ENCODE results near the gene PLAC1.

Gene PLAC1

GRCh38 chrX:134658002-134658759 is at the start of gene PLAC1:
PLAC1 (minus strand) TSS chrX:134658471; CDS start chrX:134566682, 91,789 bp downstream.
- no peak for DNase-seq (ENCODE audit: low read depth in 3 of 3)

DNA sequence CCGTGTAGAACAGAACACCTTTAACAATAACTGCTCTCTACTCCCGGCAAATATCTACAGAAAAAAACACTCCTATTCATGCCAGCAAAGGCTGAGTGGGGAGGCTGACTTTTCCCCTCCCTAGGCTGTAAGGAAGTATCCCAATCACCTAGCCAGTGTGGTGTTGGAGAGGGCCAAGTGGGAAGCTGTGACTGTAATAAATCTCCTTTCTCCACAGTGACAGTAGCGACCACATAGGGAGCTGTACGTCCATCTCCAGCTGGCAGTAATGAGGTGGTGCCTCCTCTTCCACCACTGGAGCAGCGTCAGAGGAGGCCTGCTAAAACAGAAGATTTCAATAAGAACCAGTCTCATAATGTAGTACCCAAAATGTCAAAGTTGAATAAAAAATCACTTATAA is 47.9 kb upstream of the PLAC1 start:
- no peak for DNase-seq (ENCODE audit: low read depth in 3 of 3)

DNA sequence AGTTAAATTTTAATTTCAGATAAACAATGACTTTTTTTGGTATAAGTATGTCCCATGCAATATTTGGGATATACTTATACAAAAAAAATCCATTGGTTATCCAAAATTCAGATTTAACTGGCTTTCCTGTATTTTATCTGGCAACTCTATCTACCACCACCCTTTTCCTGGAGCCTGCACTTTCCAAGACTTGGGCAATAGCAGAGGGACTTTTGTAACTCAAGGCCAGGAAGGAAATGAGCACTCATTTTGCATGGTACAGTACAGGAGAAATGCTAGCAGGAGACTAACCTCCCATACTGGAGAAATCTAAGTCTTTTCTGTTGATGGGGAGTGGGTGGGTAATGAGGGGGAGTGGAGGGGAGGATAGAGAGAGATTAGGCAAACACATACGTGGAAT is 37.7 kb upstream of the PLAC1 start:
- no peak for DNase-seq (ENCODE audit: low read depth in 3 of 3)

DNA sequence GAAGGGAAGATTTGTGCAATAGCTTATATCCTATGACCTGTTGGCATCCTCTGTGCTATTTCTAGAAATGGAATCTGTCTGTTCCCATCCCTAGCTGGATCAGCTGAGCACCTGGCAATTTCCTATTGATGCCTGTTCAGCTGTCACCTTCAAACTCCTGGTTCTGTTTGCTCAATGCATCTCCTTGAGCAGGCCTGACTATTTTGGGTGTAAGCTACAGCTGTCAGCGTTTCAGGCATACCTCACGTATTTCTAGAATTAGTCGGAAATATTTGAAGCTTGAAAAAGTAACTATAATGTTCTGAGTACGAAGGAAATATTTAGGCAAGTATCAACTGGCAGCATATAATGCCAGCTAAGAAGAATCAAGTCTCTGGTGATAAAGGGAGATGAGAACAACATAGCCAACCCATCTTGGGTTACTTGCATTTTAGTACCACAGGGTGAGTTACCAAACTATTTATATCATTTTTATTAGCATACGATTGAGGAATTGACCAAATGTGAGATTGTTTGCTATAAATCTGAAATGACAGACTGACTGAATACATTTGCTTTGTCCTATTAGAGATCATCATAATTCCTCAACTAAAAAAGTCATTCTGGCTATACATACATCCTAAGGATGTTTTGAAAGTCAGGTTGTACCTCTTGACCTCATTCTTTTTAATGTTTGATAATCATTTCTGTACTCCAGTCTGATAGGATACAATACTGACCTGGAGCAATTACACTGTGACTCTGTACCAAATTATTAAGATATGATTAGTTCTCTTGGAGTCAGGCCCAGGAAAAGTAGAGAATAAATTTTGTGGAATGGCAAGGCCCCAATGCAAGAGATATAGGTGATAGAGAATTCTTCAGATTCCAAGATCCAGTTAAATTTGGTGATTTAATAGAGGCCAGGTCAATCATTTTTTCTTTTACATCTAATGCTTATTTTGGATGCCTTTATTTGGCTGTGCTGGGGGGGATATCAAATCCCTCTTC is 36.4 kb upstream of the PLAC1 start:
- DNase-seq (ENCODE audit: low read depth in 3 of 3) = no peak

DNA sequence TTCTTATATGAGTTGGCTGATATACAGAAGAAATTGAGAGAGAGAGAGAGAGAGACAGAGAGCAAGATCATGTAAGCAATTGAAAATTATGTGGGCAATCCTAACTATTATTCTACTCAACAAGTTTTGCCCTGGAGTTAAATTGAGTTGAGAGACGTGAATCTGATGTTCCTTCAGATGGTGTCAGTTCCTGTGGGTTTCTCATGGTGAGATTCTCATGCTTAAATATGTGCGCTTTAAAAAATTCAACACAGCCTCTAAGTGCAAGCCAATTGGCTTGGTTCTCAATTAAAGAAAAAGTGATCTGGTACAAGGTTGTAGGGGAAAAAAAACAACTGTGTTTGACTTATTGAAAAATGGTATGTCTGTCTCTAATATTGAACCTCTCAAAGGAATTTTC is 35.4 kb upstream of the PLAC1 start:
- no peak for DNase-seq (ENCODE audit: low read depth in 3 of 3)

DNA sequence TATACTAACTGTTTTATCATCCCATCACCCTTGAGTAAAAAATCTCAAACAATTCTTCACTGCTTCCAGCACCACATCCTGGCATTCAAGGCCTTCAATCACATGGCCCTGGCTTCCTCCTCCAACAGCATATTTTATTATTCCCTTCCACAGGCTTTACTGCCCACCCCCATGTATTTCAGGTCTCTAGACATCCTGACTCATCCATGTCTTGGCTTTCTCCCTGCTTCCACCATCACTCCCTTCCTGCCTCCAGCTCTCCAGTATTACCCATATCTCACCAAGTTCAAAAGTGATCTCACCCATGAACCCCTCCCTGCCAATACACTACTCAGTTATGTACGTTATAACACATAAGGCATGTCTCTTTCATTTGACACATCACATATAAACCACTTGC is 34.7 kb upstream of the PLAC1 start:
- DNase-seq (ENCODE audit: low read depth in 3 of 3) = no peak

DNA sequence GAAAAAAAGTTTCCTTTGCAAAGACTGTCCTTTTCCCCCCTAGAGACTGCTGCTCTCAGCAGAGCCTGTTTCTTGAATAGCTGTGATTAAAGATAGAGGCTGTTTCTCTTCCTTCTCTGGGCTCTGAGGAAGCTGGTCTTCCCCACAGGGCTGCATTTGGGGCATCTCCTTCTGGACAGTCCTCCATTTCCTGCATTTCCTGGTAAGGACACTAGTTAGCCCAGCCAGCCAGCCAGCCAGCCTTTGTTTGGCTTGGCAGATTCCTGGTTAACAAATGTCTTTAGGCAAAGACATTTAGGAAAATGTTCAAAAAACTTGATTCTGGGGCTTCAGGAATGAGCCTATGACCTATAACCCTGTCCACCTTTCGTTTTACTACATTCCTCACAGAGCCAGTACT is 34.0 kb upstream of the PLAC1 start:
- no peak for DNase-seq (ENCODE audit: low read depth in 3 of 3)

DNA sequence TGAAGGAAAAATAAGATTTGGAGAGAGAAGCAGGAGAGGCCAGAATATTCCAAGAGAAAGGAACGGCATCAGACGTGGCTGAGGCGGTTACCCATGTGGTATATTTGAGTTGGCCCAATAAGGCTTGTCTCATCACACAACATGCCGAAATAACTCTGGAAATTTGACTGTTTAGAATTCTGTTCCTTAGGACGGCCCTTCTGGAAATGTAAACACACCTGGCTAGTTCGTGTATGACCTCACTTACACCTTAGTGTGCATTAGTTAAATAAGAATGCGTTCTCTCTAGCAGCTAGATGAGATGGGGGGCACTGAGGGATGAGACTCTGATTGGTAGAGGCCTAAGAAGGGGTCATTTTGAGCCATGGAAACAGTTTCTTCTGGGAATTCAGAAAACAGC is 33.2 kb upstream of the PLAC1 start:
- no peak for DNase-seq (ENCODE audit: low read depth in 3 of 3)

DNA sequence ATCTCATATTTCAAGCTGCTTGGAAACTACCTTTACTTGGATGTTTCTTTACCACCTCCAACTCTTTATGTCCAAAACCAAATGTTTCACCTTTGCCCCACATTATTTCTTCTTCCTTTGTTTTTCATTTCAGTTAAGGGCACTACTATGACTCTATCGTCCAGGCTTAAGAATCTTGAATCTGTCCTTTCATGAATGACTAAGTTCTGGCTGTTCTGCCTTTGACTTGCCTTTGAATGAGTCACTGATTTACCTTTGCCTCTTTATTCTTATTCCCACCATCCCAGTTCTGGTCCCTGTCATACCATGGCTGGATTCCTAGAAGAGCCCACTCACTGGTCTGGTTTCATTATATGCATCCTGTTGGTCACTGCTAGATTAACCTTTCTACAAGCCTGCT is 30.6 kb upstream of the PLAC1 start:
- DNase-seq (ENCODE audit: low read depth in 3 of 3) = no peak

DNA sequence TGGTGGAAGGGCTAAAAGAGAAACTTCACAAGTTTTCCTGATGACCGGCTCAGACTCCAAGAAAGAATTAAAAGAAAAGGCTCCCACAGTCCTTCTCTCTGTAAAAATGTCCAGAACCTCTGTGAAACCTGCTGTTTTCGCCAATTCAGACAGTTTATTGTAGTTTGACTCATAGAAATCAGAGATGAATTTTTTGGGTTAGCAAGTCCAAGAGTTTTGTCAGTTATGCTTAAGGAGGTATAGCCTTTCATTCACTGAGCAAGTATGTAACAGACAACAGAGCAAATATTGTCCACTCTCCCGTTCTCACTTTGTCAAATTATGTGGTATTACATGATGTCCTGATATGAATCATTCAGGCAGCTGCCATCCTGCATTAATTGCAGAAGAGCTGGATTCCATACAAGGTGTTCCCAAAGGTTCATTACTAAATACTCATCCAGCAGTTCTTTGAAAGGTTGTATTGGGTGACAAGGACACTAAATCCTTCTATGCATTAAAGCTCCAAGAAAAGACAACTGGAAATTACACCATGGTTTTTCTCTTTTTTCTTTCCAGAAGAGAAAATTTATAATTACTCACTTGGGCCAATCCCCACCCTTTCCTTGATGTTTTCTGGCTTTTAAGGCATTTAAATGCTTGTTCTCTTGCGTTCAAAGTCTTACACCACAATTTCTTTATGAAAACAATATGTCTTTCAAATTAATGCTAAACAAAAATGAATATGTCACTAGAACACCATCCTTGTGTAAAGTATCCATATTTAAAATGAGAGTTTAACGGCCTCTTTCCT is 30.0 kb upstream of the PLAC1 start:
- no peak for DNase-seq (ENCODE audit: low read depth in 3 of 3)

DNA sequence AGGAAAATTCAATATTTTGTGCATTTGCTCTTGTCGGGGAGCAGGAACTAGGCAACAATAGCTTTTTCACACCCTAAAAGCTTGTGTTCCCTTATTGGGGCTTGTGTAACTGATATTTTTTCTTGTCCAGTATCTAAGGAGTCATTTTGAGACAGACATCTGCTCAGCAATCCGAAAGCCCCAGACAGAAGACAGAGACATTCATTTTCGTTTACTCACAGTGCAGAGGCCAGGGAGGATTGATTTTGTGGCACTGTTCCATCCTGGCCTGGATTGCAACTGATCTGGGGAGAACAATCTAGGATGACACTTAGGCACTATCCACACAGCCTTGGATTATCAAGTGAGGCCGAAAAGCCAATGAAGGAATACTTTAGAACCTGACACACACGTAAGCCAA is 27.4 kb upstream of the PLAC1 start:
- no peak for DNase-seq (ENCODE audit: low read depth in 3 of 3)

DNA sequence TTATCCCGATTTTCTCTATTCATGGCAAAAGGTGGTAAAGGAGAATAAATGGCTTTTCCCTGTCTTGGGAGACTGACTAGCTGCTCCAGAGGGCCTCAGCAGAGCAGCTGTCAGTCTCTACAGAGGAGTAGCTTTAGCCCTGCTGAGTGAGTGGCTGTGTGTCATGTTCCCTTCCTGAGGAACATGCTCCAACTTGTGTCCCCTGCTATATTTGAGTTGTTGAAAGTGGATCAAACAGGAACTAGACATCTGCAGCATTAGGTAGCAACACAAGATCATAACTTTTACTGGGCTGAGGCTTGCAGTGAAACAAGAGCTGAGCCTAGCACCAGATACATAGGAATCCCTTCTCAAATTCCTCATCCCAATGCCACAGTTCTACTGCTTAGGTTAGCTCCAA is 26.7 kb upstream of the PLAC1 start:
- DNase-seq (ENCODE audit: low read depth in 3 of 3) = no peak

GRCh38 chrX:134683351-134684005 is 25.2 kb upstream of the PLAC1 start:
- DNase-seq (ENCODE audit: low read depth in 3 of 3) = no peak

DNA sequence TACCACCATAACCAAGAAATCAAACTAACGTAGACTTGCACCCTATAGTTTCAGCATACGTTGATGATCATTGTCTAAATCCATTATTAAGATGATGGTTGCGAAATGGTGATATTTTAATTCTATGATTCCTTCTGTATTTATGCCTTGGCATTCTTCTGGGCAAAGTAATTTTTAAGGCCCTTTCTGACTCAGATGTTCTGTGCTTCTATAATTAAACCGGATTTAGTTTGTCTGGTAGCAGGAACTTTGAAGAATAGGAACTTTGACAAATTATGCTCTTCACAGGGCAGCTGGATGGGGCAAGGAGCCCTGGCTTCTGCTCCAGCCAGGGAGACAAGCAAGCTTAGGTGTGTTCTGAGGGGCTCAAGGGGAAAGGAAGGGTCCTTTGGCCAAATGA is 23.8 kb upstream of the PLAC1 start:
- no peak for DNase-seq (ENCODE audit: low read depth in 3 of 3)

DNA sequence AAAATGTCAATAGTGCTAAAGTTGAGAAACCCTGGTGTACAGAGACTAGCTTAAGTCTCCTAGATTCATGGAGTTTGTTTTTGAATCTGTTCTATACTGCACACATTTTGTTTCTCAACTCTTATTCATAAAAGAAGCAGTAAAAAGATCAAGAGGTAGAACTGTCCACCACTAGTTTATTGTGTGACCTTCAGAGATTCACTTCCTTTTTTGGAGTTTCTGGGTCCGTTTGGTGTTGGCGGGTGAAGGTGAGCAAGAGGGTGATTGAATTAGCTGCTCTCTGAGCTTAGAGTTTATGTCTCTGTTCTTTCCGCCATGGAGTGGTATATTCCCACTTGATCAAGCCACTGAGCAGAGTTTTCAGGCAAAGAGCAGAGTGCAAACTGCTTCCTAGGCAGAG is 21.4 kb upstream of the PLAC1 start:
- DNase-seq (ENCODE audit: low read depth in 3 of 3) = no peak

DNA sequence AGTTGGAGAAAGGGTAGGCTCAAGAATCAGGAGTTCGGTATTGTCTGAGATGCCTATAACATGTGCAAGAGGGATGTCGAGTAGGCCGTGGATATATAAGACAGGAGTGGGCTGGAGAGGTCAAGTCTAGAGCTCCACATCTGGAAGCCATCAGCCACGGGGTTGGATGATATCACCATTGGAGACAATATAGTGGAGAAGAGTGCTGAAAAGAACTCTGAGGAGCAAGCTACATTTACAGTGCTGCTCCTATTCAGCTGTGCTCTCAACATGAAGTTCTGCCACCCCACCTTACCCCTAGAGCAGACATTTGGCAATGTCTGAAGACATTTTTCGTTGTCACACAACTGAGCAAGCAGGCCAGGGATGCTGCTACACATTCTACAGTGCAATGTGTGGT is 20.9 kb upstream of the PLAC1 start:
- DNase-seq (ENCODE audit: low read depth in 3 of 3) = no peak

DNA sequence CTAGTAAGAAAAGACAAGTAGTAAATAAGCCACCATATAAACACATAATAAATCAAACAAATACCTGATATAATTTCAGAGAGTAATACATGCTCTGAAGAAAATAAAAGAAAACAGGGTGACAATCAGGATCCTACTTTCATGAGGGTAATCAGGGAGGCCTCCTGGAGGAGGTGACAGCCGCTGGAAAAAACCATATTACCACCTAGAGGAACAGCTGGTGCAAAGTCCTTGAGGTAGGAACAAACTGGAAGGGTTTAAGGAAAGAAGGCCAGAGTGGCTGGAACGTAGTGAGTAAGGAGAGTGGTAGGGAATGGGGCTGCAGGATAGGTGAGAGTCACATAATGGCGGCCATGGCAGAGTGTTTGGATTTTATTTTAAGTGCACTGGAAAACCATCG is 19.1 kb upstream of the PLAC1 start:
- no peak for DNase-seq (ENCODE audit: low read depth in 3 of 3)

- no peak for DNase-seq (ENCODE audit: low read depth in 3 of 3)
These were observed 18.2 kb upstream of the PLAC1 start for GRCh38 chrX:134676436-134676835.

GRCh38 chrX:134673123-134673522 is 14.9 kb upstream of the PLAC1 start:
- DNase-seq (ENCODE audit: low read depth in 3 of 3) = no peak

- no peak for DNase-seq (ENCODE audit: low read depth in 3 of 3)
These were observed 13.8 kb upstream of the PLAC1 start for GRCh38 chrX:134672101-134672500.

GRCh38 chrX:134671294-134671693 is 13.0 kb upstream of the PLAC1 start:
- DNase-seq (ENCODE audit: low read depth in 3 of 3) = peak in 1 of 3 donors; percentile 5

Data from stimulated activated CD4-positive, alpha-beta T cell treated with anti-CD3 and anti-CD28 coated beads, TNF-alpha, amount 100 ng/mL, for 48 hours (primary cell).